ENCODE measurements around the gene CHST15.
A peak's percentile ranks its signal among the peaks of the same experiment; 100 is the strongest.

The CHST15 gene

DNA sequence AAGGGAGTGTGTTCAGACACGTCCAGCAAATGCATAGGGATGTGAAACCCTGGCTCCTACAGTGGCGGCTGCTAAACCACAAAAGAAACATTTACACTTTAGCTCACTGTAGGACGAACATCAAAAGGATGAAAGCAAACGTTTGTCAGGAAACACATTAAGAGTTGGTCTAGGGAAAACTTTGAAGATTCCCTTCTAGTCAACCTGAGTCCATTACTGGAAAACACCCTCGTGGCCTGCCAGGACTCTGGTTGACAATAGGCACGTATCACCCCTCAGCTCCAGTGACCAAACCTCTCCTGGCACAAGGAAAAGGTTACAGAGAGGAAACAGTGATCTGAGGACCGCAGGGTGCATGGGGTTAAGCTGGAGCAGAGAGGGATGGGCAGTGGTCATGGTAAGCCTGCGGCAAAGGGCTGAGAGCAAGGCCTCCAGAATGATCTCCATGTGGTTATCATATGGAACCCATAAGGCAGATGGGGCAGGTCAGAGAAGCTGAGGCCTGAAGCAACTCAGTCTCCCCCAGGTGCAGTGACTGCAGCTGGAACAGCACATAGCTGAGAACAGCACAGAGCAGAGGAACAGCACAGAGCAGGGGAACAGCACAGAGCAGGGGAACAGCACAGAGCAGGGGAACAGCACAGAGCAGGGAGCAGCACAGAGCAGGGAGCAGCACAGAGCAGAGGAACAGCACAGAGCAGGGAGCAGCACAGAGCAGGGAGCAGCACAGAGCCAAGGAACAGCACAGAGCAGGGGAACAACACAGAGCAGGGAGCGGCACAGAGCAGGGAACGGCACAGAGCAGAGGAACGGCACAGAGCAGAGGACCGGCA lies 49.9 kb downstream of the CHST15 start:
- Histone ChIP-seq H3K9ac (ENCODE audit: low read depth, low read length) (peak overlapping the region; percentile 3; the same call in 1 of the 2 replicates), H2AFZ (ENCODE audit: low read depth, low read length) (peak overlapping the region; percentile 19; the same call in 1 of the 2 replicates), H3K79me2 (ENCODE audit: insufficient read depth, low read length) (no peaks in the 10 kb centered on the region), H3K9me3 (ENCODE audit: insufficient read depth, low read length, severe bottlenecking) (no peaks in the 10 kb centered on the region), H3K4me1 (ENCODE audit: insufficient read depth, low read length) (peaks cover 31% of the 10 kb centered on the region), H3K36me3 (ENCODE audit: insufficient read depth, low read length) (peaks cover 3% of the 10 kb centered on the region; the same call in 1 of the 2 replicates), H4K20me1 (ENCODE audit: insufficient read depth, low read length) (0 out of 2 replicates have a peak, but pooled peaks cover 4% of the 10 kb centered on the region), H3K4me2 (ENCODE audit: insufficient read depth, low read length) (peak overlapping the region; percentile 53), H3K27me3 (ENCODE audit: insufficient read depth, low read length, poor library complexity) (no peaks in the 10 kb centered on the region), H3K27ac (ENCODE audit: low read length) (peak overlapping the region; percentile 85), H3K4me3 (ENCODE audit: low read depth in 1 of 2, low read length in 2 of 2) (peak overlapping the region in 1 of 2 experiments; percentile 33; a peak in 2 of 4 replicates)
- ATAC-seq (ENCODE audit: insufficient read depth, low read depth), result peak; percentile 97
- peak; percentile 81 for DNase-seq
- no peak for TF ChIP-seq EZH2 (IDR thresholded peaks at IDR 0.05; ENCODE audit: borderline replicate concordance, low read depth, low read length, severe bottlenecking)
- TF ChIP-seq, protein P1, sequence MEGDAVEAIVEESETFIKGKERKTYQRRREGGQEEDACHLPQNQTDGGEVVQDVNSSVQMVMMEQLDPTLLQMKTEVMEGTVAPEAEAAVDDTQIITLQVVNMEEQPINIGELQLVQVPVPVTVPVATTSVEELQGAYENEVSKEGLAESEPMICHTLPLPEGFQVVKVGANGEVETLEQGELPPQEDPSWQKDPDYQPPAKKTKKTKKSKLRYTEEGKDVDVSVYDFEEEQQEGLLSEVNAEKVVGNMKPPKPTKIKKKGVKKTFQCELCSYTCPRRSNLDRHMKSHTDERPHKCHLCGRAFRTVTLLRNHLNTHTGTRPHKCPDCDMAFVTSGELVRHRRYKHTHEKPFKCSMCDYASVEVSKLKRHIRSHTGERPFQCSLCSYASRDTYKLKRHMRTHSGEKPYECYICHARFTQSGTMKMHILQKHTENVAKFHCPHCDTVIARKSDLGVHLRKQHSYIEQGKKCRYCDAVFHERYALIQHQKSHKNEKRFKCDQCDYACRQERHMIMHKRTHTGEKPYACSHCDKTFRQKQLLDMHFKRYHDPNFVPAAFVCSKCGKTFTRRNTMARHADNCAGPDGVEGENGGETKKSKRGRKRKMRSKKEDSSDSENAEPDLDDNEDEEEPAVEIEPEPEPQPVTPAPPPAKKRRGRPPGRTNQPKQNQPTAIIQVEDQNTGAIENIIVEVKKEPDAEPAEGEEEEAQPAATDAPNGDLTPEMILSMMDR (IDR thresholded peaks at IDR 0.05; ENCODE audit: borderline replicate concordance, extremely low read depth, low read length, poor library complexity, severe bottlenecking), result no peak

DNA sequence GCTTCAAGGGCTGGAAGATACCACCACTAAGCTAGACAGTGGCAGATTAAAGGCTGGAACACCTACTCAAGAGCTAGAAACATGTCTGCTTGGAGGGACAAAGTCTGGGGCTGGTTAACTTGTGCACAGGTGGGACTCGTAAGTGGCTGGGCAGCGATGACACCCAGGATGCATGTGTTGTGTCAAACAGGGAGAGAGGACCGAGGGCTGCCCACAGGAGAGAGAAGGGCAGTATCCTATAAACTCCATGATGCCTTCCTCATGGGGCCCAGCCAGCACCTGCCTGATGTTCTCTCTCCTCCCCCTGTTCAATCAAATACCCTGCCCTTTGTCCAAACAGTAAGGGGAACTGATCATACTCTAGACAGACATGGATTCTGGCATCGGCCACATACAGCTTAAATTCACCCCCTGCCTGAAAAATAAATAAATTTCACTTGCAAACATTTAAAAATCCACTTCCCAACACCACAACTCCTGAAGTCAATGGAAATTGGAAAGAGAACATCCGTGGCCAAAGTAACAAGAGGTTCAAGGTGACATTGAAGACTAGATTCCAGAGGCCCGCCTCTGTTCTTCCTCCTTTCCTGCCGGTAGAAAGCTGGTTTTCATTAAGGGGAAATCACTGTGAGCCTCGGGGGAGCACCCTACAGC lies 50.6 kb downstream of the CHST15 start:
- Histone ChIP-seq H3K4me3 (ENCODE audit: low read depth in 1 of 2, low read length in 2 of 2) (no peak overlapping the region), H3K27me3 (ENCODE audit: insufficient read depth, low read length, poor library complexity) (no peaks in the 10 kb centered on the region), H3K4me1 (ENCODE audit: insufficient read depth, low read length) (peaks cover 31% of the 10 kb centered on the region), H3K9me3 (ENCODE audit: insufficient read depth, low read length, severe bottlenecking) (no peaks in the 10 kb centered on the region), H3K4me2 (ENCODE audit: insufficient read depth, low read length) (peak overlapping the region; percentile 53), H4K20me1 (ENCODE audit: insufficient read depth, low read length) (0 out of 2 replicates have a peak, but pooled peaks cover 4% of the 10 kb centered on the region), H3K27ac (ENCODE audit: low read length) (peak overlapping the region; percentile 85), H3K9ac (ENCODE audit: low read depth, low read length) (peak overlapping the region; percentile 3), H3K36me3 (ENCODE audit: insufficient read depth, low read length) (peaks cover 4% of the 10 kb centered on the region), H3K79me2 (ENCODE audit: insufficient read depth, low read length) (no peaks in the 10 kb centered on the region), H2AFZ (ENCODE audit: low read depth, low read length) (no peak overlapping the region)
- TF ChIP-seq, protein P1 (IDR thresholded peaks at IDR 0.05; ENCODE audit: borderline replicate concordance, extremely low read depth, low read length, poor library complexity, severe bottlenecking), result peak; percentile 16
- no peak for TF ChIP-seq EZH2 (IDR thresholded peaks at IDR 0.05; ENCODE audit: borderline replicate concordance, low read depth, low read length, severe bottlenecking)
- ATAC-seq (ENCODE audit: insufficient read depth, low read depth) (0 out of 3 replicates have a peak, but pooled peaks have one; percentile 10), DNase-seq (no peak)

DNA sequence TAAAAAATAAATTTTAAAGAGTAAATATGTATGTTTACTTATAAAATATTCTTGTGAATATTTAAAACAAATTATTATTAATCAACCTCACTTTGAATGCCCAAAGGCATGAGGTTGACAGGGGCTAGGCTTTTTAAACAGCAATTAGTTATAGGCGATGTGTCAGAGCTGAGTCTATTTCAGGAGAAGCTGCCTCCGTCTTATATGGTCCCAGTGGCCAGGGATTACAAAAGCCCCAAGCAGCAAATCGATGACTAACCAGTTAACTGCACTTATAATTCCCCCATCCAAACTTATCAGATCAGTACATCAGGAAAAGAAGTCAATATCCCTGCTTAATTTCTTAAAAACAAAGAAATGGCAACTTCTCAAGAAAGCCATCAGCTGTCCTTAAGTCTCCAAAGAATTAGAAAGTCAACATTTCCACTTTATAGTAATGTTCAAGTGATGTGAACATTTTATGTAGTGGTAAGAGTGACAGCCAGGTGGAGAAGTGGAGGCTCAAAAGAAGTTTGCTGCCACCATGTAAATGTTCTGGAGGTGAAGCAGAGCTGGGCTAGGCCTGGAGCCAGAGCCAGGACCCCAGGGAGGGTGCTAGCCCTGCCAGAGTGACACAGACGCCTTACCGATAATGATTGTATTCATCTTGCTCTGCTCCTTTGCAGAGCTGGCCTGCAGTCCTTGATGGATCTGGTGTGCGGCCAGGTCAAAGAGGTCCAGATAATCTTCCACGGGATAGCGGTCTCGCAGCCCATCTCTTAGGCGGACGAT lies 51.5 kb downstream of the CHST15 start:
- Histone ChIP-seq H3K4me2 (ENCODE audit: insufficient read depth, low read length) (no peak overlapping the region), H3K27me3 (ENCODE audit: insufficient read depth, low read length, poor library complexity) (no peaks in the 10 kb centered on the region), H3K4me3 (ENCODE audit: low read depth in 1 of 2, low read length in 2 of 2) (no peak overlapping the region), H3K9ac (ENCODE audit: low read depth, low read length) (0 out of 2 replicates have a peak overlapping the region, but pooled peaks have one; percentile 3), H3K27ac (ENCODE audit: low read length) (peak overlapping the region; percentile 85), H4K20me1 (ENCODE audit: insufficient read depth, low read length) (0 out of 2 replicates have a peak, but pooled peaks cover 4% of the 10 kb centered on the region), H3K4me1 (ENCODE audit: insufficient read depth, low read length) (peaks cover 31% of the 10 kb centered on the region), H2AFZ (ENCODE audit: low read depth, low read length) (no peak overlapping the region), H3K79me2 (ENCODE audit: insufficient read depth, low read length) (no peaks in the 10 kb centered on the region), H3K9me3 (ENCODE audit: insufficient read depth, low read length, severe bottlenecking) (no peaks in the 10 kb centered on the region), H3K36me3 (ENCODE audit: insufficient read depth, low read length) (peaks cover 7% of the 10 kb centered on the region)
- TF ChIP-seq EZH2 (IDR thresholded peaks at IDR 0.05; ENCODE audit: borderline replicate concordance, low read depth, low read length, severe bottlenecking), result no peak
- TF ChIP-seq, protein P1 (IDR thresholded peaks at IDR 0.05; ENCODE audit: borderline replicate concordance, extremely low read depth, low read length, poor library complexity, severe bottlenecking), result no peak
- ATAC-seq (ENCODE audit: insufficient read depth, low read depth) (no peak), DNase-seq (no peak)
